Measurements from ENCODE around the gene LRFN5.
"Not testable (repeated sequence)": the region's sequence is repeated elsewhere in the genome, so short reads cannot be mapped to it uniquely, and the experiment has no call there.

Gene LRFN5

DNA sequence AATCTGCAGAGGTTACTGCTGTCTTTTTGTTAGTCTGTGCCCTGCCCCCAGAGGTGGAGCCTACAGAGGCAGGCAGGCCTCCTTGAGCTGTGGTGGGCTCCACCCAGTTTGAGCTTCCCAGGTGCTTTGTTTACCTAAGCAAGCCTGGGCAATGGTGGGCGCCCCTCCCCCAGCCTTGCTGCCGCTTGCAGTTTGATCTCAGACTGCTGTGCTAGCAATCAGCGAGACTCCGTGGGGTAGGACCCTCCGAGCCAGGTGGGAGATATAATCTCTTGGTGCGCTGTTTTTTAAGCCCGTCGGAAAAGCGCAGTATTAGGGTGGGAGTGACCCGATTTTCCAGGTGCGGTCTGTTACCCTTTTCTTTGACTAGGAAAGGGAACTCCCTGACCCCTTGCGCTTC is 304.5 kb downstream of the LRFN5 start:
- DNase-seq, result not testable (repeated sequence)

GRCh38 chr14:41913398-41913797 is 306.7 kb downstream of the LRFN5 start:
- DNase-seq, result no peak

DNA sequence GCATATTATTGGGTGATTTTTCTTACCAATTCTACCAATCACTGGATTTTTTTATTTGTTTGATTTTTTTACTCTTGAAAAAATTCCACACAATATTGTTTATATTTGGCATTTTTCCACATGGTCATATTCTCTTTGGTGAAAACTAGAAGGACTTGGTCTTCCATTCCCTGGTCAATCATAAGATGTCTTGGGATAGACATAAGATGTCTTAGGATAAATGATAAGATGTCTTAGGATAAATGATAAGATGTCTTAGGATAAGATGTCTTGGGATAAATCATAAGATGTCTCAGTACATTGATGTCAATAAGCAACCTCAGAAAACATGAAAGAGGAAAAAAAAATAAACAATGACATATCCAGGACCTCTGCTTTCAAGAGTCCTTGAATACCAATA is 309.1 kb downstream of the LRFN5 start:
- no peak for DNase-seq

GRCh38 chr14:41916313-41916712 is 309.6 kb downstream of the LRFN5 start:
- no peak for DNase-seq

- peak; percentile 32 for DNase-seq
Measured at GRCh38 chr14:41925409-41925808, 318.7 kb downstream of the LRFN5 start.

DNA sequence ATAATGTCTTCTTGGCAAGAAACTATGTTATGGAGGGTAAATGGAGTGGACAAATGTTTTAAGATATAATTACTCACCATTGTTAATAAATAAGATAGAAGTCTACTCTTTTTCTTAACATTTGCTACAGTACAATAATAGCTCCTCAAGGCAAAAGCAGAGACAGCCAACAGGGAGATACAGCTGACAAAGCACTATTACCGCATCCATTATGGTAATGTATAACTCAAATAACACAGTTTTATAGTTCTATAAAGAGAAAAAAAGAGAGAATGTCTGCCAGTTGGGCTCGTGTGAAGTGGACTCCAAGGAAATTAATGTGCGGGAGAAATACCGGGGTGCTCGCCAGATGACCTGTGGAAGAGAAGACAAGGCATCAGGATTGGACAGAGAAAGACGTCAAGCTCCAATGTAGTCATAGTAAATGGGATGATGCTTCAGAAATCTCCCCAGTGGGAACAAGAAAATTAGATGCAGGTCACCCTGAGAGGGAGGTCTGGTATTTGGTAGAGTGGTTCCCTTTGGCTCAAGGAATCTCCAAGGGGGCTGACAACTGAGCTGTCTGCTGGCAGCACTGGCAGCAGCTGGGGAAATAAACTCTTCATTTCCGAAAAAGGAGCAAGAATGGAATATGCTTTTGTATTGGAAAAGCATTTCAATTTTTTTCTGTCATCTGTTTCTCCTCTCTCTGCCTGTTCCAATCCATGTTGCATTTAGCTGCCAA is 343.9 kb downstream of the LRFN5 start:
- DNase-seq, result no peak

Measured in NCI-H510A treated with DMSO at 0.1 percent for 48 hours (cell line).